NCI-H2107 treated with DMSO at 0.1 percent for 48 hours (cell line): ENCODE data around the gene FZD8.
"Not testable (repeated sequence)": the region's sequence is repeated elsewhere in the genome, so short reads cannot be mapped to it uniquely, and the experiment has no call there.

Source experiments
- DNase-seq: peaks from one replicate; lab custom pipeline; 2025; ENCODE audit not compliant: unreplicated experiment; lab: John Stamatoyannopoulos, UW

The FZD8 gene

GRCh38 chr10:35642035-35642792 lies at the start of gene FZD8:
Gene FZD8, minus strand, starts transcription at chr10:35642296. Its CDS starts 867 bp downstream, at chr10:35641429.
- peak; percentile 42 for DNase-seq

GRCh38 chr10:35691522-35692236 lies 49.6 kb upstream of the FZD8 start:
- no peak for DNase-seq

GRCh38 chr10:35690534-35690933 lies 48.4 kb upstream of the FZD8 start:
- peak; percentile 44 for DNase-seq

GRCh38 chr10:35685858-35686257 lies 43.8 kb upstream of the FZD8 start:
- not testable (repeated sequence) for DNase-seq

GRCh38 chr10:35685402-35685801 lies 43.3 kb upstream of the FZD8 start:
- DNase-seq: no peak

GRCh38 chr10:35684586-35684985 lies 42.5 kb upstream of the FZD8 start:
- peak; percentile 11 for DNase-seq

- DNase-seq: no peak
Observed at GRCh38 chr10:35675846-35676245, 33.8 kb upstream of the FZD8 start.

GRCh38 chr10:35674843-35675242 lies 32.7 kb upstream of the FZD8 start:
- DNase-seq: no peak

GRCh38 chr10:35668865-35669650 lies 27.0 kb upstream of the FZD8 start:
- DNase-seq: no peak

- DNase-seq: no peak
Observed at GRCh38 chr10:35667971-35668370, 25.9 kb upstream of the FZD8 start.

- no peak for DNase-seq
Observed at GRCh38 chr10:35667270-35667889, 25.3 kb upstream of the FZD8 start.

GRCh38 chr10:35661236-35661635 lies 19.1 kb upstream of the FZD8 start:
- DNase-seq: no peak

- no peak for DNase-seq
Observed at GRCh38 chr10:35659456-35659855, 17.4 kb upstream of the FZD8 start.

- DNase-seq: no peak
Observed at GRCh38 chr10:35657621-35658020, 15.5 kb upstream of the FZD8 start.

- no peak for DNase-seq
Observed at GRCh38 chr10:35652824-35653223, 10.7 kb upstream of the FZD8 start.

GRCh38 chr10:35650894-35651293 lies 8.8 kb upstream of the FZD8 start:
- peak; percentile 16 for DNase-seq

- no peak for DNase-seq
Observed at GRCh38 chr10:35644050-35644950, 2.2 kb upstream of the FZD8 start.

GRCh38 chr10:35643151-35644049 lies 1.3 kb upstream of the FZD8 start:
- DNase-seq: no peak

GRCh38 chr10:35642793-35643114 lies 658 bp upstream of the FZD8 start:
- no peak for DNase-seq
